GM10266 (cell line): Measurements from ENCODE around the gene HDAC9.

ENCODE experiments used
- DNase-seq: peaks from one replicate; pipeline ENCODE4 v3.0.0; 2012; ENCODE audit errors: extremely low spot score
- TF ChIP-seq, protein P1 (sequence below): IDR thresholded peaks from 2 replicates; pipeline ENCODE4 v1.5.1; 2012; ENCODE audit warnings: mild to moderate bottlenecking, low read depth; ENCODE audit not compliant: control insufficient read depth, insufficient read depth; ENCODE audit errors: missing control alignments

HDAC9 gene

DNA sequence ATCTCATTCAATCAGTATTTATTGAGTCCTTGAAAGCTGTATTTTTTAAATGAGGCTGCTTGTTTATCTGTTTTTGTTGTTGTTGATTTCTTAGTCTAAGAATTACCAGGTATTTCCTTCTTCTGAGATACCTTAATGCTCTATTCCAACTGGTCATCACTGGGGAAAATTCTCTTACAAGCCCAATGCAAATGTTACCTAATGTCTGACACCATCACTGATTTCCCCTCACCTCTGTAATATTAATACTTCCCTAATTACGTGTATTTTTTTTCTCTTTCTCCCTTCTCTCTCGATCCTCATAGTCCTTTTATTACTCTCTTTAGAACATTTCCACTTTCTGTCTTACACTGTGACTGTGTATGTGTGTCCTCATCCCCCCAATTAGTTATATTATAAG, 13.9 kb downstream of the HDAC9 start:
- DNase-seq = no peak
- TF ChIP-seq, protein P1, sequence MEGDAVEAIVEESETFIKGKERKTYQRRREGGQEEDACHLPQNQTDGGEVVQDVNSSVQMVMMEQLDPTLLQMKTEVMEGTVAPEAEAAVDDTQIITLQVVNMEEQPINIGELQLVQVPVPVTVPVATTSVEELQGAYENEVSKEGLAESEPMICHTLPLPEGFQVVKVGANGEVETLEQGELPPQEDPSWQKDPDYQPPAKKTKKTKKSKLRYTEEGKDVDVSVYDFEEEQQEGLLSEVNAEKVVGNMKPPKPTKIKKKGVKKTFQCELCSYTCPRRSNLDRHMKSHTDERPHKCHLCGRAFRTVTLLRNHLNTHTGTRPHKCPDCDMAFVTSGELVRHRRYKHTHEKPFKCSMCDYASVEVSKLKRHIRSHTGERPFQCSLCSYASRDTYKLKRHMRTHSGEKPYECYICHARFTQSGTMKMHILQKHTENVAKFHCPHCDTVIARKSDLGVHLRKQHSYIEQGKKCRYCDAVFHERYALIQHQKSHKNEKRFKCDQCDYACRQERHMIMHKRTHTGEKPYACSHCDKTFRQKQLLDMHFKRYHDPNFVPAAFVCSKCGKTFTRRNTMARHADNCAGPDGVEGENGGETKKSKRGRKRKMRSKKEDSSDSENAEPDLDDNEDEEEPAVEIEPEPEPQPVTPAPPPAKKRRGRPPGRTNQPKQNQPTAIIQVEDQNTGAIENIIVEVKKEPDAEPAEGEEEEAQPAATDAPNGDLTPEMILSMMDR = no peak

DNA sequence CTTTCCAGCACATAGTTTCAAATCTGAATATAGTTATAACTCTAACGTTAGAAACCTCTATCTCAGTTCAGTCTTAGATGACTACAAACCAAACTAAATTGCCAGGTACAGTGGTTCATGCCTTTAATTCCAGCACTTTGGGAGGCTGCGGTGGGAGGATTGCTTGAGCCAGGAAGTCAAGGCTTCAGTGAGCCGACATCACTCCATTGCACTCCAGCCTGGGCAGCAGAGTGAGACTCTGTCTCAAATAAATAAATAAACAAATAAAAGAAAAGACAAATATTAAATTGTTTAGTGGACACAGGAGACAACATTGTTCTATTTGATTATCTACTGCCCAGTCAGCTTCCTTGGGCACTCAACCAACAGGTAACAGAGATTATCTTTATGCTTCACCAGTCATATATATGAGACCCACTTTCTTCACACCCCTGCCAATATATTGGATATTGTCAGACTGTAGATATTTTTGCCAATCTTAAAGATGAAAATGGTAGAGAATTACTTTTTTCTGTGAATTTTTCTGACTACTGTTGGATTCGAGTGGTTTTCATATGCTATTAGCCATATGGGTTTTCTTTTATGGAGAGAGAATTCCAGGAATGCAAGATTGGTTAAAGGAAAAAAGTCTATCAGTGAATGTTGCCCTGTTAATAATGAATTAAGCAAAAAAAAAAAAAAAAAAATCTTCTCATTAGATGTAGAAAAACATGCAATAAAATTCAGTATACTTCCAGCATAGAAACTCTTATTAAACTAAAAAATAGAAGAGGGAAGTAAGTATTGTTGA, 16.0 kb downstream of the HDAC9 start:
- no peak for DNase-seq
- TF ChIP-seq, protein P1 = no peak

DNA sequence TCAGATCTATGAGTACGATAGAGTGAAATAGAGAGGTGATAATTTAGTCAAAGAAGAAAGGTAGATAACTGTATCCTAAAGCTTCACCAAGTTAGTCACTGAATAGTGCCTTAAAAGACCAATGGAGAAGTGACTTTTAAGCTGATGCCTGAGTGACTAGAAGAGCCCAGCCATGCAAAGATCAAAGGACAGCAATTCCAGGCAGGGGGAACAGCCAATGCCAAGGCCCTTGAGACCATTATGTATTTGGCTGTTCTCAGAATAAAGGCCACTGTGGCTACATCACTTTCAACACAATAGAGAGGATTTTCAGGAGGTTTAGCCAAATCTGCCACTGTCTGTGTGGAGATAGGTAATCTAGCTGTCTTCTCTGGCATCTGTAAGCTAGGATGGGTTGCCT, 17.8 kb downstream of the HDAC9 start:
- TF ChIP-seq, protein P1 = no peak
- DNase-seq = no peak

DNA sequence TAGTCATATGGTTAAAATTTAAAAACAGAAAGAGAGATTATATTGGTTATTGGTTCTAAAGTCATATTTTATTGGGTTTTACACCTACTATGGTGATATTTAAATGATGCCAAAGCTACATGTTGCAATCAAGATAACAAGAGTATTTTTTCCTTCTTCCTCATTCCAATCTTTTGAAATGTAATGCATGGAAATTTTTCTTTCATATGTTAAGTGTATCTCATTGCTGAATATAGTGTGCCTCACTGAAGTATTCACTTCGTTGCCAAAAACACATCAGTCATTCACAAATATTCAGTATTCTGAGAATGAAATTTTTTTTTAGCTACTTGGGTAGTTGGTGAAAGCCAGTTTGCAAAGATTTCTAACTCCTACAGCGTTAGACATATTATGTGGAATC, 19.5 kb downstream of the HDAC9 start:
- DNase-seq = no peak
- TF ChIP-seq, protein P1 = no peak

DNA sequence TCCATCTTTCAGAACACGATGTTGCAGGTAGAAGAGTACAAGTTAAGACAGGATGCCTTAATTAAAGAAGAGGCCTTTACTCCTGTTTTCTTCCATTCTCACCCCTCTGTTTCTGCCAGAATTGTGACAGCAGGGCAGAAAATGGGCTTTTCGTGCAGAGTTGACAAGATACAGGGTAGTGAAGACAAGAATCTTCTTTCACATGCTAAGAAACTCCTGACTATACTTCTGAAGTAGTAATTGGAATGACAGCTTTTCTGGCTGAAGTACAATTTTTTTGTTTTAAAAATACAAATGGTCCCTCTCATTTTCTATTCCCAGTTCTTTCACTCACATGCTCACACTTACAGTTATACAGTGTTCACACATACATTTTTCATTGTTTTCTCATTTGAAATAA, 22.1 kb downstream of the HDAC9 start:
- TF ChIP-seq, protein P1 = no peak
- no peak for DNase-seq

DNA sequence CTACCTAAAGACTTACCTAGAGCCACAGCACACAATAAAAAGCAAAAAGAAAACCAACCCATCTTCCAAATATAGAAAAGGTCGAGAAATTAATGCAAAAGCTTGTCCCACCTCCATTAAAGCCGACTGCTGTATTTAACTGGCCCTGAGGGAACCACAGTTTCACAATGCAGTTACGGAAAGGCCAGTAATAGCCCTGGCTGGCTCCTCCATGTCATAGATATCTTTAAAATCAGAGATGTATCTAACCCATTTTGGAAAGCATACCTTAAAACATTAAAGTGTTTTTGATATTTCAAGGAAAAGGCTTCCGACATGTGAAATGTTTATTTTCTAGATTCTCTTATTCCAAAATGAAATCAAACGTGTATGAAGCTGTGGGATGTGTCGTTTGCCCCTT, 23.0 kb downstream of the HDAC9 start:
- TF ChIP-seq, protein P1 = no peak
- DNase-seq = no peak

DNA sequence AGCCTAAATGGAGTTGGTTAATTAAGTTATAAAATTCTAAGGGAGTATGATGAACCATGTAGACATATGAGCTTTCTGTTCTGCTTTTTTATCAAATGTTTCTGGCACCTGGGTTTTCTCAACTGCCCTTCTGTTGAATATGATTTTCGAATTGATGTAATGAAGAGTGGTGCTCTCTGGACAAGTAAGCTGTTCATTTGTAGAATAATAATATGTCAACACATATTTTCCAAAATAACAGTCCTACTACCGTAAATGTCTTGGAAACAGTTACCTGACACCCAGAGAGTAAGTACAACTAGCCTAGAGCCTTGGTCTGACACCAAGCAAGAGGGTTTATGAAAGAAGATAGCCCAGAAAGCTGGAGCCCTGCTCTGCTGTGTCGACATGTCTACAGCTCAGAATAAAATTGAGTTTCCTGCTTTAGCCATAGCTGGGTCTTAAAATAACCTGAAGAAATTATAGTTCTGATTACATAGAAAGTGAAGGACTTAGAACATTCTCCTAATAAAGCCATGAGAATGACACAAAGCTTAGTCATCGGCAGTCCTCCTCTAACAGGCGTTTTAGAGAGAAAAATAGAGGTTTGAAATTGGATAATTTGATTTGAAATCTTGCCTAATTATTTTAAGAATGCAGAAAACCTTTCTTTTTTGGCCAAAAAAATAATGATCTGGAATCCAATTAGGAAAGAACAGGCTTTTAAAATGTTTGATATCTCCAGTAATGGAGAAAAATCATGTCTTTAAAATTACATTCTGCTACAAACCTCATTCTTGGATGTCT, 25.1 kb downstream of the HDAC9 start:
- no peak for DNase-seq
- TF ChIP-seq, protein P1 = no peak
